ENCODE results near the gene ACSL6.

ACSL6 gene

GRCh38 chr5:132053483-132053882 lies 42.0 kb upstream of the ACSL6 start:
- no peak overlapping the region for H3K27ac Mint-ChIP-seq
- H3K4me1 Mint-ChIP-seq = no peaks in the 10 kb centered on the region
- no peaks in the 10 kb centered on the region for H3K36me3 Mint-ChIP-seq
- H3K9me3 Mint-ChIP-seq = no peaks in the 10 kb centered on the region
- H3K27me3 Mint-ChIP-seq = peaks cover 41% of the 10 kb centered on the region
- ATAC-seq = no peak
- H3K4me3 Mint-ChIP-seq = no peak overlapping the region

GRCh38 chr5:132052520-132052919 lies 41.1 kb upstream of the ACSL6 start:
- no peak for ATAC-seq
- H3K4me3 Mint-ChIP-seq = no peak overlapping the region
- no peaks in the 10 kb centered on the region for H3K36me3 Mint-ChIP-seq
- H3K27me3 Mint-ChIP-seq = peaks cover 33% of the 10 kb centered on the region
- no peaks in the 10 kb centered on the region for H3K9me3 Mint-ChIP-seq
- H3K4me1 Mint-ChIP-seq = no peaks in the 10 kb centered on the region
- no peak overlapping the region for H3K27ac Mint-ChIP-seq

GRCh38 chr5:132050661-132051552 lies 39.4 kb upstream of the ACSL6 start:
- Mint-ChIP-seq H3K27ac (no peak overlapping the region), H3K9me3 (no peaks in the 10 kb centered on the region), H3K4me3 (no peak overlapping the region), H3K27me3 (peaks cover 25% of the 10 kb centered on the region), H3K36me3 (no peaks in the 10 kb centered on the region), H3K4me1 (no peaks in the 10 kb centered on the region)
- no peak for ATAC-seq

DNA sequence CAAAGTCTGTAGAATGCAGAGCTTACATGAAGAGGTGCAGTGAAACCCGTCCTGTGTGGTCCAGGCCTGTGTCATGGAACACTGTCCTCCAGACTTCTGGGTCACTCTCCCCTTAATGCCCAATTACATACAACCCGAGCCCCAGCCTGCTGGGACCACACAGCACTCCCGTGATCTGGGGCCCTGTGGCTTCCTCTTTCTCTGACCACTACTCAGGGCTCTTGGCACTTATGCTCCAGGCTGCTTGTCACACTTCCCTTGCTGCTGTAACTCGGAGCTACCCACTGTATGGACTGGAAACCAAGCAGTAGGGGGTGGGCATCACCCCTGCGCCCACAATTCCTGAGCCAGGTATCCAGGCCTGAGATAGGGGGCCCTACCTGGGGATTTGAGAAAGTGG lies 38.7 kb upstream of the ACSL6 start:
- Mint-ChIP-seq H3K36me3 (no peaks in the 10 kb centered on the region), H3K4me1 (no peaks in the 10 kb centered on the region), H3K9me3 (no peaks in the 10 kb centered on the region), H3K27me3 (peaks cover 25% of the 10 kb centered on the region), H3K4me3 (no peak overlapping the region), H3K27ac (no peak overlapping the region)
- ATAC-seq = peak; percentile 29

GRCh38 chr5:132049559-132049958 lies 38.1 kb upstream of the ACSL6 start:
- Mint-ChIP-seq H3K27me3 (peaks cover 25% of the 10 kb centered on the region), H3K4me3 (no peak overlapping the region), H3K36me3 (no peaks in the 10 kb centered on the region), H3K27ac (no peak overlapping the region), H3K9me3 (no peaks in the 10 kb centered on the region), H3K4me1 (no peaks in the 10 kb centered on the region)
- ATAC-seq = no peak

DNA sequence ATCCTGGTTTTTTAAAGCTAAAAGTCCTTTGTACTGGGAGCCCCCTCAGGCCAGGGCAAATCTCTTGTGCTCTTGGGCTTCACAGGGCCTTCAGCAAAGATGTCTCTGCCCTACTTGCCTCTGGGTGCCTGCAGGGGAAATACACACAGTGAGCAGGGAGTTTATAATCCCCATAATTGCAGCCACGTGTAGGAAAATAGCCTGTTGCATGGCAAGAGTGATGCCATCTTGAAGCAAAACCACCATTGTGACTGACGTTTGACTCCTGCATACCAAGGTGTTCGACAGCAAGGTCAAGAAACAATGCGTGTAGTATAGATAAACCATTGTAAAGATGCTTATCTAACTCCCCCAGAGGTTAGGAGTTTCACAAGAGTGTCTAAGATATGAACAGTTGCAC lies 37.6 kb upstream of the ACSL6 start:
- H3K4me3 Mint-ChIP-seq = no peak overlapping the region
- H3K27me3 Mint-ChIP-seq = peaks cover 25% of the 10 kb centered on the region
- no peaks in the 10 kb centered on the region for H3K9me3 Mint-ChIP-seq
- H3K36me3 Mint-ChIP-seq = no peaks in the 10 kb centered on the region
- H3K4me1 Mint-ChIP-seq = no peaks in the 10 kb centered on the region
- ATAC-seq = no peak
- no peak overlapping the region for H3K27ac Mint-ChIP-seq

- no peak overlapping the region for H3K4me3 Mint-ChIP-seq
- peaks cover 37% of the 10 kb centered on the region for H3K27me3 Mint-ChIP-seq
- H3K4me1 Mint-ChIP-seq = no peaks in the 10 kb centered on the region
- H3K36me3 Mint-ChIP-seq = no peaks in the 10 kb centered on the region
- H3K9me3 Mint-ChIP-seq = no peaks in the 10 kb centered on the region
- ATAC-seq = peak; percentile 9
- H3K27ac Mint-ChIP-seq = no peak overlapping the region
Observed at GRCh38 chr5:132046880-132047299, 35.4 kb upstream of the ACSL6 start.

GRCh38 chr5:132044207-132044606 lies 32.7 kb upstream of the ACSL6 start:
- Mint-ChIP-seq H3K27ac (no peak overlapping the region), H3K4me3 (no peak overlapping the region), H3K36me3 (no peaks in the 10 kb centered on the region), H3K4me1 (no peaks in the 10 kb centered on the region), H3K9me3 (no peaks in the 10 kb centered on the region), H3K27me3 (peaks cover 39% of the 10 kb centered on the region)
- ATAC-seq = no peak

GRCh38 chr5:132037353-132037752 lies 25.9 kb upstream of the ACSL6 start:
- Mint-ChIP-seq H3K27me3 (peaks cover 40% of the 10 kb centered on the region), H3K27ac (no peak overlapping the region), H3K9me3 (peaks cover 15% of the 10 kb centered on the region), H3K4me1 (peaks cover 9% of the 10 kb centered on the region), H3K4me3 (no peak overlapping the region), H3K36me3 (peaks cover 14% of the 10 kb centered on the region)
- no peak for ATAC-seq

DNA sequence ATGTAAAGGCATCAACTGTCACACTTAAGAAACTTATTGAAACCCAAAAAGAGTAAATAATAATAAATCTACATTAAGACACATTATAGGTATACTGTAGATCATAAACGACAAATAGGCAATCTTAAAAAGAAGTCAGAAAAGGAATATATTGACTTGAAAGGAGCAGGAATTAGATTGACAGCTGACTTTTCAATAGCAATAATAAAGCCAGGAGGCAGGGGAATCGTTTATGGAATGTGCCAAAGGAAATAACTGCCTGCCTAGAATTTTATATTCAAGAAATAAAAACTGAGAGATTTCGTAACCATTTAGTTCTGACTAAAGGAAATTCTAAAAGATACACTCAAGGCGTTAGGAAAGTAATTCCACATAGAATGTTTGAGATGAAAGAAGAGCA lies 21.7 kb upstream of the ACSL6 start:
- H3K9me3 Mint-ChIP-seq = peaks cover 15% of the 10 kb centered on the region
- H3K27me3 Mint-ChIP-seq = peaks cover 37% of the 10 kb centered on the region
- no peak for ATAC-seq
- no peak overlapping the region for H3K4me3 Mint-ChIP-seq
- H3K36me3 Mint-ChIP-seq = peaks cover 20% of the 10 kb centered on the region
- H3K4me1 Mint-ChIP-seq = peaks cover 9% of the 10 kb centered on the region
- H3K27ac Mint-ChIP-seq = no peak overlapping the region

GRCh38 chr5:132032196-132032595 lies 20.7 kb upstream of the ACSL6 start:
- H3K4me3 Mint-ChIP-seq = no peak overlapping the region
- peaks cover 3% of the 10 kb centered on the region for H3K4me1 Mint-ChIP-seq
- H3K27ac Mint-ChIP-seq = no peak overlapping the region
- peaks cover 47% of the 10 kb centered on the region for H3K27me3 Mint-ChIP-seq
- ATAC-seq = no peak
- H3K9me3 Mint-ChIP-seq = peaks cover 12% of the 10 kb centered on the region
- peaks cover 20% of the 10 kb centered on the region for H3K36me3 Mint-ChIP-seq

GRCh38 chr5:132030610-132031009 lies 19.2 kb upstream of the ACSL6 start:
- no peaks in the 10 kb centered on the region for H3K4me1 Mint-ChIP-seq

DNA sequence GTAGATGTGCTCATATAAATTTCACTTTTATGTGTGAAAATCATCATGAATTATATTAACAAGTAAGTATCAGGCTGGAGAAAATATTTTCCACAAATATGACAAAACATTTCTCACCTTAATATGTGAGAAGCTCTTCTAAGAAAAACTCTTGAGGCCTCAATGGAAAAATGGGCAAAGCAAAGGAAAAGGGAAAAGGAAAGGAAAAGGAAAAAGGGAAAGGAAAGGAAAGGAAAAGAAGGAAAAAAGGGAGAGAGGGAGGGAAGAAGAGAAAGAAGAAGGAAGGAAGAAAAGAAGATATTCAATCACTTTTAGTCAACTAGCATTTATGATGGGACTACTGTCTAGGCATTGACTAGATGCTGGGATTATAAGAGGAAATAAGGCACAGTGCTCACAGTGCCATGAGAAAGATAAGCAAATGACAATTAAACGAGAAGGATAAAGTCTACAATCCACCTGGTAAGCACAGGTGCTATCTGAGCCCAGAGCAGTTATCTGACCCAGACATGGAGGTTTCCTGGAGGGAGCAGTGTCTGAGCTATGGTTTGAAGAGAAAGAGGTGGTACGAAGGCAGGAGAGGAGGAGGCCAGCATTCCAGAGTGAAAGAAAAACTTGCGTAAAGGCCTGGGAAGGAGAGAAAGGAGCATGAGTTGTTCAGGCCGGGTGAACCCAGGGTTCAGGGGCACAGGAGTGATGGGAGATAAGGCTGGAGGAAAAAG lies 18.3 kb upstream of the ACSL6 start:
- no peak for ATAC-seq
- Mint-ChIP-seq H3K9me3 (peaks cover 12% of the 10 kb centered on the region), H3K36me3 (peaks cover 20% of the 10 kb centered on the region), H3K27ac (no peak overlapping the region), H3K4me1 (no peaks in the 10 kb centered on the region), H3K4me3 (no peak overlapping the region), H3K27me3 (peaks cover 47% of the 10 kb centered on the region)

More at GRCh38 chr5:132030610-132031009, 19.2 kb upstream of the ACSL6 start:
- no peak for ATAC-seq
- H3K36me3 Mint-ChIP-seq = peaks cover 20% of the 10 kb centered on the region
- H3K27me3 Mint-ChIP-seq = peaks cover 47% of the 10 kb centered on the region
- H3K27ac Mint-ChIP-seq = no peak overlapping the region
- H3K9me3 Mint-ChIP-seq = peaks cover 12% of the 10 kb centered on the region
- no peak overlapping the region for H3K4me3 Mint-ChIP-seq

DNA sequence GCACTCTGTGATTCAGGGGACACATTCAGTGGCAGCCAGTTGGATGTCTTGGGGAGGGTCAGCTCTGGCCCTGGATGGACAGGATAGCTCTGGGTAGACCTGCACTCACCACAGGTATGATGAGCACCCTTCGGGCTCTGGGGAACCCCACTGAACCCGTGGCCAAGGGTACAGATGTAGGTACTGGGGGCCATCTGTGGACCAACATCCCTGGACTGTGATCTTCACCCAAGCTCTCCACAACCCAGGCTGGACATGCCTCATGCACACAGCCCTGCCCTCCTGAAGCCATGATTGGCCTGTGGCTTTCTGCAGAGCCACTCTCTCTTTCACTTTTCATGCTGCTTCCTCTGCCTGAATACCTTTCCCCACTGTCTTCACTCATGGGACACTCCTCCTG lies 15.6 kb upstream of the ACSL6 start:
- ATAC-seq = no peak
- no peaks in the 10 kb centered on the region for H3K9me3 Mint-ChIP-seq
- H3K27me3 Mint-ChIP-seq = peaks cover 28% of the 10 kb centered on the region
- no peak overlapping the region for H3K27ac Mint-ChIP-seq
- no peak overlapping the region for H3K4me3 Mint-ChIP-seq
- no peaks in the 10 kb centered on the region for H3K4me1 Mint-ChIP-seq
- H3K36me3 Mint-ChIP-seq = peaks cover 6% of the 10 kb centered on the region

GRCh38 chr5:132026516-132027008 lies 15.1 kb upstream of the ACSL6 start:
- Mint-ChIP-seq H3K27ac (no peak overlapping the region), H3K27me3 (peaks cover 28% of the 10 kb centered on the region), H3K4me3 (no peak overlapping the region), H3K9me3 (no peaks in the 10 kb centered on the region), H3K4me1 (no peaks in the 10 kb centered on the region), H3K36me3 (peaks cover 6% of the 10 kb centered on the region)
- ATAC-seq = no peak

All from stimulated activated memory B cell treated with anti-CD40 and anti-IgM and Interleukin-4, amounts not matched to agents 10 μg/mL and 1 μg/mL and 100 μg/mL, for 72 hours (primary cell).